ENCODE data around the gene RABGAP1.

GRCh38 chr9:123031963-123032362 lies 91.1 kb downstream of the RABGAP1 start:
- TF ChIP-seq ZBTB7A (tag by site-specific recombination; IDR thresholded peaks at IDR 0.05; ENCODE audit: low read depth) = no peak
- TF ChIP-seq CTCF (tag by site-specific recombination; IDR thresholded peaks at IDR 0.05) = no peak
- TF ChIP-seq ZNF350 (tag by site-specific recombination; IDR thresholded peaks at IDR 0.05) = no peak
- TF ChIP-seq TSHZ1 (tag by site-specific recombination; IDR thresholded peaks at IDR 0.05; ENCODE audit: borderline replicate concordance) = no peak

All from HEK293 (cell line).